ENCODE data around the gene TTLL11.

Gene TTLL11

DNA sequence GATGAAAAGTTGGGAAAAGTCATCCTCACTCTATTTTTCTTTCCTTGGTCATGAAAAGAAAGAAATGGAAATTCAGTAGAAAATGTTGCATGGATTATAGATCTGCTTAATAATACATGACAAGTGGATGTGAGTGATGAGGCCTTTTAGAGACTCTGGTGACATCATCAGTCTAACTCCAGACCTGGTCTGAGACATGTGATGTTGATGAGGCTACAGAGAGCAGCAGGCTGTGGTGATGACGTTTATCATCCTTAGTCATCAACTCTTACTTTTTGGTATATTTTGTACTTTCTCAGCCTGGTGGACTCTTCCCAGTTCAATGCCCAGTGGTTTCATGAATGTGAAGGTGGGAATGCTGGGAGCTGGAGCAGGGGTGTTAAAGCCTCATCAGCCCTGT is 116.4 kb downstream of the TTLL11 start:
- FAIRE-seq: no peak
- no peak for DNase-seq (ENCODE audit: insufficient read length, low spot score)
- TF ChIP-seq POLR2A (IDR thresholded peaks at IDR 0.05; ENCODE audit: low read depth, low read length) (no peak), TAF1 (IDR thresholded peaks at IDR 0.05; ENCODE audit: low read depth, low read length) (no peak), POLR2AphosphoS5 (IDR thresholded peaks at IDR 0.05; ENCODE audit: low read depth, low read length) (no peak)

DNA sequence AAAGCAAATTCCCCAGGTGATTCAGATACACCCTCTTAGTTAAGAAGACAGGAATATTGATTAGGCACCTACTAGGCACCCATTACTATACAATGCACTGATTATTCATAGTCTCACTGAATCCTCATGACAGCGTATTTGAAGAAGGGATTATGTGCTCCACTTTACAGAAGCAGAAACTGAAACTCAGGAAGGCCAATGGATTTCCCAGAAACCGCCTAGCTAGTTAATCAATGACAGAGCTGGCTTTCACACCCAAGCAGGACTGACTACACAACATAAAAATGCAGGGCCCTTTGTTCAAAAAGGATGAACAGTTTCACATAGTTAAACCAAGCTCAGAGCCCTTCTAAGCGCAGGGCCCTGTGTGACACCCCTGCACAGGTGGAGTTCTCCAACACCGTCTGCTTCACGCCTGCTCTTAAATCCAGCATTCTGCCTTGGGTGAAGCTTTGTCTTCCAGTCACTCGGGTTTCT is 117.3 kb downstream of the TTLL11 start:
- no peak for FAIRE-seq
- no peak for TF ChIP-seq PAX5 (IDR thresholded peaks at IDR 0.05; ENCODE audit: insufficient read depth, low read length, severe bottlenecking)
- TF ChIP-seq TAF1 (IDR thresholded peaks at IDR 0.05; ENCODE audit: low read depth, low read length): no peak
- TF ChIP-seq POU2F2 (IDR thresholded peaks at IDR 0.05; ENCODE audit: low read depth, low read length): no peak
- TF ChIP-seq SPI1 (IDR thresholded peaks at IDR 0.05; ENCODE audit: low read depth, low read length): no peak
- no peak for TF ChIP-seq POLR2AphosphoS5 (IDR thresholded peaks at IDR 0.05; ENCODE audit: low read depth, low read length)
- TF ChIP-seq POLR2A (IDR thresholded peaks at IDR 0.05; ENCODE audit: low read depth, low read length): no peak
- no peak for DNase-seq (ENCODE audit: insufficient read length, low spot score)

DNA sequence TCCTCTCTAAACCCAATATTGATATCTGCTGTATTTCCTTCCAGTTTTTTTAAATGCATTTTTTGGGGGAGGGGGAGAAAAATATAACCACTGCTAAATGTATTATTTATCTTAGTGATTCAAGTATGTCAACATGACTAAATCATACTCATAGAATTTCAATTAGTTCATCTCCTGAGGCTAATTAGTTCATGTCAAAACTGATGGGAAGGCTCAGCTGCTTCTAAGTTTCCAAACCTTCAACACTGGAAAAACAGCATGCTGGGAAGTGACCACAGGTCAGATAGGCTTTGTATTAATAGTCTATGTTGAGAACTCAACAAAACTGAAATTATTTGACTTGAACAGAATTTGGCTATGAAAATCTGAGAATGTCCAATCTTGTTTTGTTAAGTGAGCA is 118.7 kb downstream of the TTLL11 start:
- DNase-seq (ENCODE audit: insufficient read length, low spot score): no peak
- no peak for TF ChIP-seq PAX5 (IDR thresholded peaks at IDR 0.05; ENCODE audit: insufficient read depth, low read length, severe bottlenecking)
- no peak for TF ChIP-seq TAF1 (IDR thresholded peaks at IDR 0.05; ENCODE audit: low read depth, low read length)
- no peak for TF ChIP-seq POLR2A (IDR thresholded peaks at IDR 0.05; ENCODE audit: low read depth, low read length)
- TF ChIP-seq POLR2AphosphoS5 (IDR thresholded peaks at IDR 0.05; ENCODE audit: low read depth, low read length): no peak
- TF ChIP-seq POU2F2 (IDR thresholded peaks at IDR 0.05; ENCODE audit: low read depth, low read length): no peak
- TF ChIP-seq SPI1 (IDR thresholded peaks at IDR 0.05; ENCODE audit: low read depth, low read length): no peak
- no peak for FAIRE-seq

DNA sequence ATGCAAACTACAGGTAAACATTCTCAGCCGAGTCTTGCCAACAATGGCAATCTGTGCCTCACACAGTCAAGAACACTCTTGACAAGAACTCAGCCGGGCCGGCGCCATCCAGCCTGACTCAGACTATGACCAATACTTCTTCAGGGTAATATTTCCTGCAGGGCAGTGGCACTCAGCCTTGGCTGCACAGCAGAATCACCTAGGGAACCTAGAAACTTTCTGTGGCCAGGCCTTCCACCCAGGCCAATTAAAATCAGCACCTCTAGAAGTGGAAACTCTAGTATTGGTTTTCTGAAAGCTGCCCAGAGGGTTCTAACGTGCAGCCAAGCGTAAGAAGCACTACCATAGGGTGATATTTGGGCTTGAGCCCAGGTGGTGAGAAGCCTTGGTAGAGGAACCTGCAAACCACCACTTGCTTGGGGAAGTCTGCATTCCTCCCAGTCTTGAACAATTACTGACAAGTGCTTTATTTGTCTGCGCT is 120.6 kb downstream of the TTLL11 start:
- DNase-seq (ENCODE audit: insufficient read length, low spot score) (no peak), FAIRE-seq (no peak)
- no peak for TF ChIP-seq POLR2AphosphoS5 (IDR thresholded peaks at IDR 0.05; ENCODE audit: low read depth, low read length)
- TF ChIP-seq PAX5 (IDR thresholded peaks at IDR 0.05; ENCODE audit: insufficient read depth, low read length, severe bottlenecking): no peak
- TF ChIP-seq POU2F2 (IDR thresholded peaks at IDR 0.05; ENCODE audit: low read depth, low read length): no peak
- no peak for TF ChIP-seq TAF1 (IDR thresholded peaks at IDR 0.05; ENCODE audit: low read depth, low read length)
- no peak for TF ChIP-seq SPI1 (IDR thresholded peaks at IDR 0.05; ENCODE audit: low read depth, low read length)
- no peak for TF ChIP-seq POLR2A (IDR thresholded peaks at IDR 0.05; ENCODE audit: low read depth, low read length)

DNA sequence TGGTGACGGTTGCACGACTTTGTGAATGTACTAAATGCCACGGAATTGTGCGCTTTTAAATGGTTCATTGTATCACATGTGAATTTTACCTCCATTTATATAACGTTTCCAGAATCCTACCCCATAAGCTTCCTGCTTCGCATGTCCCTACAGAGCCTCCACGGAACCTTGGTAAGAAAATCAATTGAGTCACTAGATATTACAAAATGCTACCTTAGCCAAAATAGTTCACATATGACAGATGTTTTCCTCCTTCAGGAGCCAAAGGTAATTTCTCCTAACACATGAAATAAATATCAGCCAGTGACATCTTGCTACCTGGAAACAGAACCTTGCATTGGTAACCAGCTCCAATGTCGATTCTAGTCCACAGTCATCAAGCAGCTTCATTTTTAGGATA is 125.1 kb downstream of the TTLL11 start:
- DNase-seq (ENCODE audit: insufficient read length, low spot score): no peak
- TF ChIP-seq POLR2A (IDR thresholded peaks at IDR 0.05; ENCODE audit: low read depth, low read length) (no peak), PAX5 (IDR thresholded peaks at IDR 0.05; ENCODE audit: insufficient read depth, low read length, severe bottlenecking) (no peak), POU2F2 (IDR thresholded peaks at IDR 0.05; ENCODE audit: low read depth, low read length) (no peak), TAF1 (IDR thresholded peaks at IDR 0.05; ENCODE audit: low read depth, low read length) (no peak), POLR2AphosphoS5 (IDR thresholded peaks at IDR 0.05; ENCODE audit: low read depth, low read length) (no peak), SPI1 (IDR thresholded peaks at IDR 0.05; ENCODE audit: low read depth, low read length) (no peak)
- no peak for FAIRE-seq

DNA sequence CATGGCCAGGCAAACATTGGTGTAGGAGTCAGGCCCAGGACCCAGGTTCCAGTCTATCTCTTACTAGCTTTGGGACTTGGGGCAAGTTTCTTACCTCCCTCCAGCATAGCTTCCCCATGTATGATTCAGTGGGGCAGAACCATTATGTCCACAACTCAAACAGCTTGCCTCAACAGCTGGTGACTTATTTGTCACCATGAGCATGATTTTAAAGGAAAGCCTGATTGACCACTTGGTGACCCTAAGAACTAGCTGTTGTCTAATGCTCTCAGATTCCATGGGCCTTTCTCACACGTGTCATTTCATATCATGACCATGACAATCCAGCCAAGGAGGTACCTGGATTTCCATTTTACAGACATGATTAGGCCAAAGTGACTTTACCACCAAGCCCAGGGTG is 126.4 kb downstream of the TTLL11 start:
- DNase-seq (ENCODE audit: insufficient read length, low spot score): no peak
- no peak for FAIRE-seq
- TF ChIP-seq POLR2AphosphoS5 (IDR thresholded peaks at IDR 0.05; ENCODE audit: low read depth, low read length) (no peak), SPI1 (IDR thresholded peaks at IDR 0.05; ENCODE audit: low read depth, low read length) (no peak), POLR2A (IDR thresholded peaks at IDR 0.05; ENCODE audit: low read depth, low read length) (no peak), PAX5 (IDR thresholded peaks at IDR 0.05; ENCODE audit: insufficient read depth, low read length, severe bottlenecking) (no peak), TAF1 (IDR thresholded peaks at IDR 0.05; ENCODE audit: low read depth, low read length) (no peak), POU2F2 (IDR thresholded peaks at IDR 0.05; ENCODE audit: low read depth, low read length) (no peak)

DNA sequence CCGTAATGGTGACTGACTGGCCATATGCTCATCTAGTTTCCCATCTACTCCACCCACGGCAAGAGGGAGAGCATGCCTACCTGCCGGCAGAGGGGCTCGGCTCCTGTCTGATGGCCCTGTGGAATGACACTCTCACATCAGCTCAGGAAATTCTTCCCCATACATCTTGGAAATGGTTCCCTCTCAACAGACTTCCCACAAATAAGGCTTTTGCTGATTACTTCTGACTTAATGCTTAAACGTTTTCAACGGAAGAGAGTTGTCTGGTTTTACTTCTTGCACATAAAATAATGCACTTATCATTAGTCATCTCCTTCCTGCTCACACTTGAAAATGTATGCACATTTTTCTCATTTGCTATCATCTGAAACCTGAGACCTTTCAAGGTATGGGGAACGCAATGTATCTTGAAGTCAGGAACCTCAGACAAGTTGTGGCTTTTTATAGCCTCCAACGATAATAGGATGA is 129.5 kb downstream of the TTLL11 start:
- no peak for FAIRE-seq
- DNase-seq (ENCODE audit: insufficient read length, low spot score): no peak
- TF ChIP-seq POU2F2 (IDR thresholded peaks at IDR 0.05; ENCODE audit: low read depth, low read length) (no peak), SPI1 (IDR thresholded peaks at IDR 0.05; ENCODE audit: low read depth, low read length) (no peak), TAF1 (IDR thresholded peaks at IDR 0.05; ENCODE audit: low read depth, low read length) (no peak), POLR2A (IDR thresholded peaks at IDR 0.05; ENCODE audit: low read depth, low read length) (no peak), PAX5 (IDR thresholded peaks at IDR 0.05; ENCODE audit: insufficient read depth, low read length, severe bottlenecking) (no peak), POLR2AphosphoS5 (IDR thresholded peaks at IDR 0.05; ENCODE audit: low read depth, low read length) (no peak)

DNA sequence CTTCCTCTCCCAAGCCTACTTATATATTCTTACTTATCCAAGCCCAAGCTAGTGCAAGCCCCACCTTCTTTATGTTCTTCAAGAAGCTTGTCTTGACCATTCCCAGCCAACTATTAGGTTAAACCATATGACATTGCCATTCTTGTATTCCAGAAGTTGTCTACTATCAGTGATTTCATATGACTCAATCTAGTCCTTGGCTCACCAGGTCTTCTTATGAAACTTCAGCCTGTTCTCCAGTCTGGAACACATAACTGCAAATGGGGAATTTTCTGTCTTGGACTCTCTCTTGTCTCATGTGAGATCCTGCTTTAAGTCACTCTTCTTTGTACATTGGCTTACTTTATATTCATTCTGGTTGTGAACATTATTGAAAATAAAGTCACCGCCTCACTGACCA is 130.7 kb downstream of the TTLL11 start:
- FAIRE-seq (no peak), DNase-seq (ENCODE audit: insufficient read length, low spot score) (no peak)
- TF ChIP-seq POLR2A (IDR thresholded peaks at IDR 0.05; ENCODE audit: low read depth, low read length) (no peak), POLR2AphosphoS5 (IDR thresholded peaks at IDR 0.05; ENCODE audit: low read depth, low read length) (no peak), POU2F2 (IDR thresholded peaks at IDR 0.05; ENCODE audit: low read depth, low read length) (no peak), SPI1 (IDR thresholded peaks at IDR 0.05; ENCODE audit: low read depth, low read length) (no peak), PAX5 (IDR thresholded peaks at IDR 0.05; ENCODE audit: insufficient read depth, low read length, severe bottlenecking) (no peak), TAF1 (IDR thresholded peaks at IDR 0.05; ENCODE audit: low read depth, low read length) (no peak)

DNA sequence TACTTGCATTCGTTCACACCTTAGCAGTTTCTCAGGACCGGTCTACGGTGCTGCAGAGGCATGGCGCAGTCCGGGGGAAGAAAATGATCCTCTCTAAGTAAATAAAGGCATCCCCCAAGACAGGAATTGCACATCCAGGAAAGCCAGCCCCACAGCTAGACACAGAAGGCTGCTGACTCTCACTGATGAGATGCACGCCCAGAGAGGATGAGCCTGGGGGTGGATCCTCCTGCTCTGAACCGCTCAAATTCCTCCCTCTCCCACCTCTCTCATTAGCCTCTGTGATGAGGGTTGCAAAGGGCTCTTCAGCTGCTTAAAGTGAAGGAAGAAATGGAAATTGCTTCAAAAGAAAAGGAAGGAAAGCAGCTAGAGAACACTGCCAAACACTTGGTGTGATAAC is 132.4 kb downstream of the TTLL11 start:
- DNase-seq (ENCODE audit: insufficient read length, low spot score): no peak
- no peak for TF ChIP-seq SPI1 (IDR thresholded peaks at IDR 0.05; ENCODE audit: low read depth, low read length)
- TF ChIP-seq TAF1 (IDR thresholded peaks at IDR 0.05; ENCODE audit: low read depth, low read length): no peak
- no peak for TF ChIP-seq PAX5 (IDR thresholded peaks at IDR 0.05; ENCODE audit: insufficient read depth, low read length, severe bottlenecking)
- no peak for TF ChIP-seq POLR2AphosphoS5 (IDR thresholded peaks at IDR 0.05; ENCODE audit: low read depth, low read length)
- TF ChIP-seq POLR2A (IDR thresholded peaks at IDR 0.05; ENCODE audit: low read depth, low read length): no peak
- no peak for TF ChIP-seq POU2F2 (IDR thresholded peaks at IDR 0.05; ENCODE audit: low read depth, low read length)
- no peak for FAIRE-seq

DNA sequence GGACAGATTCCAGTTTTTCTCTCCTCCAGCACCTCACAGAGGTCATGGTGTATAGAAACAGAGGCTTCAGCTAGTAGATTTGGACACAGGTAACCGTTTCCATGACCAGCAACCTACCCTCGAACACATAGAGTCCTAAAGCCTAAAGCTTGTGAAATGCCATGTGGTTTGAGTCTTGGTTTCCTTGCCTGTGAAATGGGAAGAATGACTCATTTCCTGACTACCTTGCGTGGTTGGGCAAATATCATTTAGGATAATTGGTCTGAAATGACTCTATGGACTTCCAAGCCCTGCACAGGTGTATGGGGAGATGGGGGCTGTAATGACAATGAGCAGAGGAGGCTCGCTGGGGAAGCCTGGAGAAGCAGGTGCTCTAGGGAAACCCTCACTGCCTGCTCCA is 134.6 kb downstream of the TTLL11 start:
- TF ChIP-seq POLR2AphosphoS5 (IDR thresholded peaks at IDR 0.05; ENCODE audit: low read depth, low read length): no peak
- TF ChIP-seq PAX5 (IDR thresholded peaks at IDR 0.05; ENCODE audit: insufficient read depth, low read length, severe bottlenecking): no peak
- no peak for TF ChIP-seq POU2F2 (IDR thresholded peaks at IDR 0.05; ENCODE audit: low read depth, low read length)
- TF ChIP-seq SPI1 (IDR thresholded peaks at IDR 0.05; ENCODE audit: low read depth, low read length): no peak
- FAIRE-seq (no peak), DNase-seq (ENCODE audit: insufficient read length, low spot score) (no peak)

Data from GM12891 (cell line).